Stimulated activated CD4-positive, alpha-beta T cell treated with anti-CD3 and anti-CD28 coated beads, Interleukin-15, amount 100 ng/mL, for 24 hours (primary cell): ENCODE measurements around the gene DMRTC2.
A peak's percentile ranks its signal among the peaks of the same experiment; 100 is the strongest.

Source experiments
- DNase-seq: peaks from one replicate; pipeline ENCODE4 v3.0.0-alpha.2; 2020

Gene DMRTC2

GRCh38 chr19:41845001-41845050 is at the start of gene DMRTC2:
Gene DMRTC2, plus strand, starts transcription at chr19:41845042. Its CDS starts 2,387 bp downstream, at chr19:41847429.
- no peak for DNase-seq

GRCh38 chr19:41796362-41796761 is 48.5 kb upstream of the DMRTC2 start, which contains the start of gene CEACAM3:
Gene CEACAM3, plus strand, starts transcription at chr19:41796587. Its CDS starts 91 bp downstream, at chr19:41796678.
- DNase-seq: no peak

- no peak for DNase-seq
Measured at GRCh38 chr19:41796901-41797300, 47.9 kb upstream of the DMRTC2 start.

GRCh38 chr19:41799444-41800000 is 45.3 kb upstream of the DMRTC2 start:
- DNase-seq: no peak

DNA sequence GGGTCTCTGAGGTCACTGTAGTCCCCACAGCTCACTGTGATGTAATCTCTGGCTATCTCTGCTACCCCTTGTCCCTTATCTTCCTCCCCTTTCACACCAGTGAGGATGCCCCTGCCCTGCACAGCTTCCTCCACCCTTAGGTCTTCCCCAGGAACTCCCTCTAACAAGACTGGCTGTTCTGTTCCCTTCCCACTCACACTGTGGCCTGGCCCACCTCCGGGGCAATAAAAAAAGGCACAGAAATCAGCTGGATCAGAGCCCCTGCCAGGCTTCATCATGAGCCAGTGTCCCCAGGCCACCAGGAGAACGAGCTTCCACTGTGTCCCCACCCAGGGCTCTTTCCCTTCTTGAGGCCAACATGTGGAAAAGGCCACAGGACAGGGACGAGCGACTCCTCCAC is 43.8 kb upstream of the DMRTC2 start:
- DNase-seq: no peak

DNA sequence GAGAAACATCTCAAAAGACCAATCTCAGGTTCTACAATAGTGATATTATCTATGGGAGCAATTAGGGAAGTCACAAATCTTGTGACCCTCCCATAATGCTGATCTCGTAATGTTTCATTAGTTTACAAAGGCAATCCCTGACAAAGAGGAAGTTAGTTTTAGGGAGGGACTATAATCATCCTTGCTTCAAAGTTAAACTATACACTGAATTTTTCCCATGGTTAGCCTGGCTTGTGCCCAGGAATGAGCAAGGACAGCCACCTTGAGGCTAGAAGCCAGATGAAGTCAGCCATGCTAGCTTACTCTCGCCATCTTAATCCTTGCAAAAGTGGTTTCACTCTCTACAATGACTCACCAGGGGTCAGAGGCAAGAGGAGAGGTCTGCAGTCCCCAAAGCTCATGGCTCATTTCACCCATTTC is 43.0 kb upstream of the DMRTC2 start:
- DNase-seq: no peak

- DNase-seq: no peak
Measured at GRCh38 chr19:41802770-41803169, 42.1 kb upstream of the DMRTC2 start.

DNA sequence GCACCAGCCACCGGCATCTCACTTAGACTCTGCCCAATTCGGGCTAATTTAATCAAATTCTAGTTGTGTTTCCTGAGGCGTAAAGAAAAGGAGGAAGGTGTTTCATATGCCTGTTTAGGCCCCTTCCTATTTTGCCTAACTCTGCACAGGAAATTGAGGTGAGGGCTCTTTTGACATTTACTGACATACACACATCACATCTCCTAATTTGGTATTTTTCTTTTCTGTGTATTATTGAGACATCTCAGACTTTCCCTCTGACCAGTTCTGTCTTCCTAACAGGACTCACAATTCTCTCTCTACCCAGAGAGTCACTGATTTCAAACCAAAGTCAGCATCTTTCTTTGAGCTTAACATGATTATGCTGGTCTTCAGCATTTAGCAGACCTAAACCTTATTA is 40.5 kb upstream of the DMRTC2 start:
- DNase-seq: no peak

DNA sequence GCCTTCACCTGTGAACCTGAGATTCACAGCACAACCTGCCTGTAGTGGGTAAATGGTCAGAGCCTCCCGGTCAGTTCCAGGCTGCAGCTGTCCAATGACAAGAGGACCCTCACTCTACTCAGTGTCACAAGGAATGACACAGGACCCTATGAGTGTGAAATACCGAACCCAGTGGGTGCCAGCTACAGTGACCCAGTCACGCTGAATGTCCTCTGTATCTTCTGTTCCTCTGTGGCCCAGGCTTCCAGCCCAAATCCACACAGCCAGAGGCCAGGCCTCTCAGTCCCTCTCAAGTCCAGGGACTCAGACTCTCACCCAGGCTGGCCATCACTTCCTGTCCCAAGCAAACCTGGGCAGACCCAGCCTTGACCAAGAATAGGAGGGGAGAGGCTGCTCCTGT is 37.7 kb upstream of the DMRTC2 start:
- no peak for DNase-seq

DNA sequence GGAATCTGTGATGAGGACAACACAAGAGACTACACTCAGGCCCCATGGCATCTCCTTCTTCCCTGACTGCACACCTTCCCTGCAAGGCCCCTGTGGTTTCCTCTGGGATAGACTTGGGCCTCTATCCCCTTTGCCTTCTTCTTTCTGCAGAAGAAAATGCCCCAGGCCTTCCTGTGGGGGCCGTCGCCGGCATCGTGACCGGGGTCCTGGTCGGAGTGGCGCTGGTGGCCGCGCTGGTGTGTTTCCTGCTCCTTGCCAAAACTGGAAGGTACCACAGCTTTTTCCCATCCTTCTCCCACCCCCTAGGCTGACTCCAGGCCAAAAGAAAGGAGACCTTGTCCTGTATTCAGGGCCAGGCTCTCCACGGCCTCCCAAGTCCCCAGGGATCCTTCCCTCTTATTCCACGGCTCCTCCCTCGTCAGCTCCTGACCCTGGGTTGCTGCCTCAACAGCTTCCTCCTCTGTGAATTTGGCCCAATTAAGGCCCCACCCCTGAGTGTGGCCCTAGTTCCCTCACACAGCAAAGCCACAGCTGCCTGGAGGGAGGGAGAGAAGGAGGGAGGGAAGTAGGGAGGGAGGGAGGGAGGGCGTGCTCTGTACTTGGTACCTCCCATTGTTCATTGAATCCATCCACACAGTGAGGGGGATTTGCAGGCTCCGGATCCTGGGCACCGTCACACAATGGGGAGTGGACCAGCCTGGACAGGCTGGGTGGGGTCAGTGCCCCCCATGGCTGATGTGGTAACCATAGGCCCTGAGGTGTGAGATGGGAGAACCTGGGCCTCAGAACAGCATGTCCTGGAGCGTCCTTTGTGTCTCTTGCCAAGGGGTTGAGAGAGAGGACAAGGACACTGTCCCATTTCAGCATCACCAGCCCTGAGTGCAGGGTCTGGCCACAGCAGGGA is 35.9 kb upstream of the DMRTC2 start:
- DNase-seq: no peak

DNA sequence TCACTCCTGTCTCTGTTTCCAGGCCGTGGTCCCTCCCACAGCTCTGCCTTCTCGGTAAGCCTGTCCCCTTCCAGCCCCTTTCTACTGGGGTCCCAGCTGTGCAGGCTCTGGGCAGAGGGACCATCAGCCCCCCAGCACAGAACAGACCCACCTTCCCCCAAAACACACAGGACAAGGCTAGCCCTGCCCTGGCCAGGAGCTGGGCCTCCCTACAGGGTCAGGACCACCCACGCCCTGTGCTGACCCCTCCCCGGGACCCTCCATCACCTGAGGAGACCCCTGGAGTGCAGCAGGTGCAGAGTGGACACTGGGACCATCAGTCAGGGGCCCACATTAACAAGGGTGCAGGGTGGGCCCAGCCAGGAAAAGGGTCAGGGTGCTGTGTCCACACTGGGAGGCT is 34.5 kb upstream of the DMRTC2 start:
- DNase-seq: no peak

- DNase-seq: no peak
Measured at GRCh38 chr19:41811036-41811435, 33.8 kb upstream of the DMRTC2 start.

GRCh38 chr19:41811981-41812380 is 32.9 kb upstream of the DMRTC2 start:
- no peak for DNase-seq

- no peak for DNase-seq
Measured at GRCh38 chr19:41813911-41814310, 30.9 kb upstream of the DMRTC2 start.

DNA sequence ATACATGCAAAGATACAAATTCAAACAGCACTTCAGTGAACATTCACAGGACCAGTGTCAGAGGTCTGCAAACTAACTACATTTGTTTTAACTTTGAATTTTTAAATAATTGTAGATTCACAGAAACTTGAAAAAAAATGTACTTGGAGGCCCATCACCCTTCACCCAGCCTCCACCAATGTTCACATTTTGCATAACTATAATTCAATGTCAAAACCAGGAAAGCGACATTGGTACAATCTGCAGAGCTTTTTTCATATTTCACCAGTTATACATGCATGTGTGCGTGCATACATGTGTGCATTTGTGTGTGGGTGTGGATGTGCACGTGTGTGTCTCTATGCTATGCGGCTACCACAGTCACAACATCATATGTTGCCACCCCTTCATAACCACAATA is 29.5 kb upstream of the DMRTC2 start:
- no peak for DNase-seq

DNA sequence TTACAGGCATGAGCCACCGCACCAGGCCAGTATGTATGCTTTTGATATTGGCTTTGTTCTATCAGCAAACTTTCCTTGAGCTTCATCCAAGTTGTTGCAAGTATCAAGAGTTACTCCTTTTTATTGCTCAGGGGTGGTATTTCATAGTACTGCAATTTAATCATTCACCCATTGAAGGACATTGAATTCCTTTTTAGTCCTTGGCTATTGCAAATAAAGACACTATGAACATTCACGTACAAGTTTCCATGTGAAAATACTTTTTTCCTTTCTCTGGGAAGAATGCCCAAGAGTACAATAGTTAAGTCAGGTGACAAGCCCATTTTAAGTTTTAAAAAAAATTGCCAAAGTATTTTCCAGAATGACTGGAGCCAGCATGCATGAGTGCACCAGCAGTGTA is 28.1 kb upstream of the DMRTC2 start:
- no peak for DNase-seq

- DNase-seq: peak; percentile 53
Measured at GRCh38 chr19:41821003-41821735, 23.7 kb upstream of the DMRTC2 start.

DNA sequence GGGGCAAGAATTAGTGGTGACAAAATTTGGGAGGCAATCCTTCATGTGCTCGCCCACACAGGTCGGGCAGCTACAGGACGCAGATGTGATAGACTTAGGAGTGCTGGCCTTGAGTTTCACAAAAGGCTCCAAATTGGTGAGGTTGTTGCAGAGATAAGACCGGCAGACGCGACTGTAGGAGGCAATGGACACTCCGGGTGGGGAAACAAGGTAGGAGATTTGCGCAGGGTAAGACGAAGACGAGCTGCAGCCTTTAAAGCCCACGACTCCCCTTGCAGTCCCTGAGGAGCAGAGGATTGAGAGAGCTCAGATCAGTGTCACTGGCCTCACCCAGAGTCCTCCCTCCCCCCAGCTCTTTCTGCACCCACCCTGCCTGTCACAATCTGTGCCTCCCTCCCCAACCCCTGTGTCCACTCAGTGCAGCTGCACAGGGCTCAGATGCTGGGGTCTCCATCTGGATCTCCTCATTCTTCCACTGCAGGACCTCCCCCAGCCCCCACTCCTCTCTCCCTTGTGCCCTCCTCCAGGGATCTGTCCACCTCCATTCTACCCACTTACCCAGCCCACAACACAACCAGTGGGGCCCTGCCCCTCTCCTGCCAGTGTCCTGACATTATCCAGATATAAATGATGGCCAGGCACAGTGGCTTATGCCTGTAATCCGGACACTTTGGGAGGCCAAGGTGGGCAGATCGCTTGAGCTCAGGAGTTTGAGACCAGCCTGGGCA is 6.7 kb upstream of the DMRTC2 start:
- no peak for DNase-seq

GRCh38 chr19:41839211-41839610 is 5.6 kb upstream of the DMRTC2 start:
- DNase-seq: no peak

GRCh38 chr19:41843371-41843770 is 1.5 kb upstream of the DMRTC2 start:
- no peak for DNase-seq

- peak; percentile 10 for DNase-seq
Measured at GRCh38 chr19:41844601-41845000, 241 bp upstream of the DMRTC2 start, which contains the start of gene LYPD4. Gene LYPD4, minus strand, starts transcription at chr19:41844683. Its CDS starts 5,398 bp downstream, at chr19:41839285.

DNA sequence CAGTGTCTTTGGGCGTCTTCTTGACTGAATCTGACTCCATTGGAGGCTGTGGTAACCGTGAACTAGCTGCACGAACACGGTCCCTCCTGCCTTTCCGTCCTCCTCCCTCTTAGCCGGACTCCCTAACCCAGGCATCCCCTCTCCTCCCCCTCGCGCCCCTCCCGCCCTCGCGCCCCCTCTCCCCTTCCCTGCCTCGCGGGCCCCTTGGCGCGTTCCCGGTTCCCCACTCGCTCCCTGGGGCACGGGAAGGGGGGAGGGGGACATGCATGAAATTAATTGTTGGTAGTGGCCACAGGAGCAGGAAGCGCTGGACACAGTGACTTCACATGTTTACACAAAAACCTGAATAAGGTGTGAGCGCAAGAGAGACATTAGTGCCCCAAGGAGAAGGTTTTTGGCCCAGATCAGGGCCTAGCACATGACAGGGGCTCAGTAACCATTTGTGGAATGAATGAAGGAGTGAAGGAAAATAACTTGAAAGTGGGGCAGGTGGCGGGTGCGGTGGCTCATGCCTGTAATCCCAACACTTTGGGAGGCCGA is 279 bp downstream of the DMRTC2 start:
- DNase-seq: no peak

DNA sequence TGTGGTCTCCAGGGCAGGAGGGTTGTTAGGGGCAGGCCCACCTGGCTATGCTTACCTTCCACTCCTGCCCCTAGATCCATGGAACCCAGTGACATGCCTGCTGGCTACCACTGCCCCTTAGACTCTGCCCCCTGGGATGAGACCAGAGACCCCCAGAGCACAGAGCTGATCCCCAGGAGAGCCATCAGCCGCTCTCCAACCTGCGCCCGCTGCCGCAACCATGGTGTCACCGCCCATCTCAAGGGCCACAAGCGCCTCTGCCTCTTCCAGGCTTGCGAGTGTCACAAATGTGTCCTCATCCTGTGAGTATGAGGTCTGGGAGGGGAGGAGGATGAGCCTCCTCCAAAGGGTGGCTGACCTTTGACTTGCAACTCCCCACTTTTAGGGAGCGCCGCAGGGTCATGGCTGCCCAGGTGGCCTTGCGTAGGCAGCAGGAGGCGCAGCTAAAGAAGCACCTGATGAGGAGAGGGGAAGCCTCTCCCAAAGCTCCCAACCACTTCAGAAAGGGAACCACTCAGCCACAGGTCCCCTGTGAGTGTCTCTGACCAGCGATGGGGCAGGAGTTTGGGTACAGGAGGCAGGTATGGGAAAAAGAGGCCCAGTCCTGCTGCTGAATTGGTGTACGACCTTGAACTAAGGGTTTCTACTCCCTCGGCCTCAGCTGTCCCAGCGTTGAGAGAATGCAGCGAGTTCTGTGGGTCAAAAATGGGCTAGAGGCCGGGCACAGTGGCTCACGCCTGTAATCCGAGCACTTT is 2.7 kb downstream of the DMRTC2 start:
- no peak for DNase-seq
